H9 (cell line): ENCODE data around the gene ZNF428. TPM values are rescaled to one million over a fixed set of nuclear protein-coding genes. Genes with fewer than 3 reads are reported as not detected.
"Not testable (repeated sequence)": the region's sequence is repeated elsewhere in the genome, so short reads cannot be mapped to it uniquely, and the experiment has no call there.

ENCODE experiments used
- DNase-seq: peaks from one replicate; pipeline ENCODE4 v3.0.0-alpha.2; 2017
- H2AFZ ChIP-seq: one replicate; pipeline ENCODE4 v1.6.1; 2013; ENCODE audit warnings: mild to moderate bottlenecking, low read length, control low read depth, moderate library complexity
- H2AK5ac ChIP-seq: 2 replicates; pipeline ENCODE4 v1.6.1; 2013; ENCODE audit warnings: low read length, control low read depth, mixed read lengths; ENCODE audit not compliant: insufficient read length
- H2BK120ac ChIP-seq: one replicate; pipeline ENCODE4 v1.6.1; 2013; ENCODE audit warnings: low read depth, mild to moderate bottlenecking, low read length, control low read depth, inconsistent platforms; ENCODE audit not compliant: poor library complexity, severe bottlenecking
- H2BK12ac ChIP-seq: 2 replicates; pipeline ENCODE4 v1.6.1; 2013; ENCODE audit warnings: low read length, control low read depth, mixed read lengths, low read depth; ENCODE audit not compliant: insufficient read length
- H2BK15ac ChIP-seq: 2 replicates; pipeline ENCODE4 v1.6.1; 2013; ENCODE audit warnings: low read depth, low read length, control low read depth
- H2BK20ac ChIP-seq: one replicate; pipeline ENCODE4 v1.6.1; 2013; ENCODE audit warnings: low read depth, mild to moderate bottlenecking, low read length, control low read depth, inconsistent platforms; ENCODE audit not compliant: poor library complexity, severe bottlenecking
- H2BK5ac ChIP-seq: 2 replicates; pipeline ENCODE4 v1.6.1; 2013; ENCODE audit warnings: low read length, control low read depth, mixed read lengths; ENCODE audit not compliant: insufficient read length
- H3K14ac ChIP-seq: 2 replicates; pipeline ENCODE4 v1.6.1; 2013; ENCODE audit warnings: low read length, control low read depth; ENCODE audit not compliant: insufficient read depth
- H3K18ac ChIP-seq: 2 replicates; pipeline ENCODE4 v1.6.1; 2013; ENCODE audit warnings: low read depth, mild to moderate bottlenecking, mixed read lengths, low read length, control low read depth; ENCODE audit not compliant: insufficient read length
- H3K23ac ChIP-seq: 2 replicates; pipeline ENCODE4 v1.6.1; 2013; ENCODE audit warnings: low read length, control low read depth, mixed read lengths, low read depth; ENCODE audit not compliant: insufficient read length
- H3K23me2 ChIP-seq: 2 replicates; pipeline ENCODE4 v1.6.1; 2013; ENCODE audit warnings: low read depth, mild to moderate bottlenecking, mixed read lengths, low read length, control low read depth; ENCODE audit not compliant: insufficient read length, poor library complexity, severe bottlenecking
- H3K27ac ChIP-seq: 2 replicates; pipeline ENCODE4 v1.5.1; 2013; ENCODE audit warnings: low read length, control low read depth, mixed read lengths, low read depth; ENCODE audit not compliant: insufficient read length
- H3K27me3 ChIP-seq: 2 replicates; pipeline ENCODE4 v1.6.1; 2013; ENCODE audit warnings: low read length, control low read depth, inconsistent platforms; ENCODE audit not compliant: insufficient read depth
- H3K4ac ChIP-seq: 2 replicates; pipeline ENCODE4 v1.6.1; 2013; ENCODE audit warnings: low read depth, mild to moderate bottlenecking, control low read depth, inconsistent platforms, low read length, moderate library complexity
- H3K4me1 ChIP-seq: 2 replicates; pipeline ENCODE4 v1.6.1; 2013; ENCODE audit warnings: low read length, control low read depth, inconsistent platforms; ENCODE audit not compliant: insufficient read depth
- H3K4me2 ChIP-seq: 2 replicates; pipeline ENCODE4 v1.6.1; 2013; ENCODE audit warnings: low read length, control low read depth, mixed read lengths; ENCODE audit not compliant: insufficient read length, insufficient read depth
- H3K56ac ChIP-seq: 2 replicates; pipeline ENCODE4 v1.6.1; 2013; ENCODE audit warnings: low read depth, mild to moderate bottlenecking, mixed read lengths, low read length, control low read depth; ENCODE audit not compliant: insufficient read length
- H3K79me1 ChIP-seq: 2 replicates; pipeline ENCODE4 v1.6.1; 2013; ENCODE audit warnings: low read depth, mild to moderate bottlenecking, moderate library complexity, low read length, control low read depth, inconsistent platforms; ENCODE audit not compliant: insufficient read depth, poor library complexity, severe bottlenecking
- H3K79me2 ChIP-seq: 2 replicates; pipeline ENCODE4 v1.6.1; 2013; ENCODE audit warnings: low read length, control low read depth, inconsistent platforms; ENCODE audit not compliant: insufficient read depth
- H3K9ac ChIP-seq: 2 replicates; pipeline ENCODE4 v1.6.1; 2013; ENCODE audit warnings: low read length, control low read depth, mixed read lengths; ENCODE audit not compliant: insufficient read length; ENCODE audit errors: extremely low read depth
- H3K9me3 ChIP-seq: one replicate; pipeline ENCODE4 v1.6.1; 2013; ENCODE audit warnings: low read depth, low read length, inconsistent platforms; ENCODE audit not compliant: control insufficient read depth
- H3T11ph ChIP-seq: one replicate; pipeline ENCODE4 v1.6.1; 2013; ENCODE audit warnings: mild to moderate bottlenecking, low read length, control low read depth, inconsistent platforms
- H4K20me1 ChIP-seq: one replicate; pipeline ENCODE4 v1.6.1; 2013; ENCODE audit not compliant: control insufficient read depth, insufficient read length, insufficient read depth
- H4K5ac ChIP-seq: 2 replicates; pipeline ENCODE4 v1.6.1; 2013; ENCODE audit warnings: low read depth, mild to moderate bottlenecking, mixed read lengths, low read length, control low read depth; ENCODE audit not compliant: insufficient read length
- H4K8ac ChIP-seq: replicated peaks from 2 replicates; pipeline ENCODE4 v1.6.1; 2013; ENCODE audit warnings: low read length, control low read depth, mixed read lengths, low read depth; ENCODE audit not compliant: insufficient read length
- H4K91ac ChIP-seq: 2 replicates; pipeline ENCODE4 v1.6.1; 2013; ENCODE audit warnings: low read depth, mild to moderate bottlenecking, moderate library complexity, mixed read lengths, low read length, control low read depth; ENCODE audit not compliant: insufficient read length
- H3K27ac Mint-ChIP-seq, 3 experiments: 2 replicates in 2 of 3; 3 replicates in 1 of 3; pipeline ENCODE4 v1.8.0; 2020 to 2021; ENCODE audit warnings: mixed read lengths in 3 of 3, mild to moderate bottlenecking in 1 of 3, moderate library complexity in 1 of 3
- H3K27me3 Mint-ChIP-seq: 2 replicates; pipeline ENCODE4 v1.8.0; 2021; ENCODE audit warnings: low read depth, mild to moderate bottlenecking, moderate library complexity, mixed read lengths
- H3K36me3 Mint-ChIP-seq, 3 experiments: 2 replicates in 2 of 3; 3 replicates in 1 of 3; pipeline ENCODE4 v1.8.0; 2020 to 2021; ENCODE audit warnings: low read depth in 3 of 3, mixed read lengths in 3 of 3; ENCODE audit not compliant: insufficient read depth in 1 of 3
- H3K4me1 Mint-ChIP-seq, 2 experiments: 2 replicates each; pipeline ENCODE4 v1.8.0; 2020; ENCODE audit warnings: mixed read lengths in 2 of 2
- H3K4me3 Mint-ChIP-seq, 2 experiments: 2 replicates in 1 of 2; 3 replicates in 1 of 2; pipeline ENCODE4 v1.8.0; 2020 to 2021; ENCODE audit warnings: mild to moderate bottlenecking in 2 of 2, mixed read lengths in 2 of 2, moderate library complexity in 1 of 2
- H3K9me3 Mint-ChIP-seq, 2 experiments: 2 replicates in 1 of 2; 3 replicates in 1 of 2; pipeline ENCODE4 v1.8.0; 2020; ENCODE audit warnings: mild to moderate bottlenecking in 2 of 2, mixed read lengths in 2 of 2, moderate library complexity in 1 of 2
- CTCF ChIP-seq: fragments of 200-600 bp; sonication (generic); conservative IDR thresholded peaks from 3 replicates; pipeline ENCODE4 v1.8.0; 2021; ENCODE audit warnings: antibody characterized with exemption, mild to moderate bottlenecking
- WGBS: extraction: QIAGEN DNeasy Blood & Tissue Kit; methylation state at CpG from one replicate; pipeline ENCODE4 v1.1.7; 2013; ENCODE audit warnings: missing lambda C conversion rate, low lambda C conversion rate, mixed read lengths; ENCODE audit not compliant: insufficient read length; ENCODE audit errors: extremely low coverage; 5-methylcytosine and 5-hydroxymethylcytosine counted together
- total RNA-seq: library from RNA; stranded (reverse); gene quantifications from 2 replicates; pipeline ENCODE4 v1.2.1, GENCODE V29; 2021

The ZNF428 gene
- total RNA-seq, 1 experiment from 2014 or later: 30.3 TPM

- no peaks in the 10 kb centered on the region for H3K23me2 ChIP-seq
- H2BK5ac ChIP-seq: no peak overlapping the region
- H3K4me1 Mint-ChIP-seq: peaks cover 6% of the 10 kb centered on the region in 2 experiments
- no peak overlapping the region for H3K4me3 Mint-ChIP-seq
- no peak overlapping the region for H2BK120ac ChIP-seq
- no peak overlapping the region for H3K4me2 ChIP-seq
- no peak overlapping the region for H3T11ph ChIP-seq
- no peak overlapping the region for H3K9ac ChIP-seq
- H2BK20ac ChIP-seq: no peak overlapping the region
- H3K56ac ChIP-seq: no peak overlapping the region
- H4K8ac ChIP-seq: no peak overlapping the region
- no CpG with 5 or more reads among the region's 7 CpGs for WGBS
- no peak overlapping the region for H3K18ac ChIP-seq
- no peaks in the 10 kb centered on the region for H3K79me2 ChIP-seq
- H3K23ac ChIP-seq: no peak overlapping the region
- no peaks in the 10 kb centered on the region for H3K27me3 Mint-ChIP-seq
- no peaks in the 10 kb centered on the region for H3K9me3 ChIP-seq
- H2AFZ ChIP-seq: no peak overlapping the region
- H3K27me3 ChIP-seq: no peaks in the 10 kb centered on the region
- TF ChIP-seq CTCF: no peak
- H2AK5ac ChIP-seq: no peak overlapping the region
- no peak overlapping the region for H2BK15ac ChIP-seq
- H3K9me3 Mint-ChIP-seq: no peaks in the 10 kb centered on the region
- no peak overlapping the region for H3K27ac ChIP-seq
- no peak overlapping the region for H3K27ac Mint-ChIP-seq
- H3K36me3 Mint-ChIP-seq: peaks cover 8 to 23% (median 19%) of the 10 kb centered on the region in 3 experiments; a peak in 6 of 7 replicates
- no peak for DNase-seq
- no peaks in the 10 kb centered on the region for H3K4me1 ChIP-seq
- H4K91ac ChIP-seq: no peak overlapping the region
- no peak overlapping the region for H3K14ac ChIP-seq
- no peaks in the 10 kb centered on the region for H3K79me1 ChIP-seq
- H3K4ac ChIP-seq: no peak overlapping the region
- H4K5ac ChIP-seq: no peak overlapping the region
- H4K20me1 ChIP-seq: no peaks in the 10 kb centered on the region
- no peak overlapping the region for H2BK12ac ChIP-seq
Observed at GRCh38 chr19:43605875-43606568, 13.4 kb downstream of the ZNF428 start.

- H3K4me1 ChIP-seq, H3K18ac ChIP-seq, H3K27me3 ChIP-seq, H3K4ac ChIP-seq, H3K9me3 ChIP-seq, H3K4me2 ChIP-seq, H2BK20ac ChIP-seq, H3K79me2 ChIP-seq, H3K79me1 ChIP-seq, H3K9ac ChIP-seq, H4K91ac ChIP-seq, H3K27ac ChIP-seq, H4K20me1 ChIP-seq, H3K23ac ChIP-seq, H2BK15ac ChIP-seq, H3K9me3 Mint-ChIP-seq, H3T11ph ChIP-seq, H3K4me3 Mint-ChIP-seq, H2AK5ac ChIP-seq, H3K14ac ChIP-seq, H2BK12ac ChIP-seq, H2AFZ ChIP-seq, H2BK5ac ChIP-seq, H4K8ac ChIP-seq, H3K27ac Mint-ChIP-seq, H3K56ac ChIP-seq, H2BK120ac ChIP-seq, DNase-seq, H3K27me3 Mint-ChIP-seq, H4K5ac ChIP-seq: not testable (repeated sequence)
- WGBS: no CpG with 5 or more reads among the region's 5 CpGs
- peaks cover 15 to 19% of the 10 kb centered on the region in 2 experiments for H3K4me1 Mint-ChIP-seq
- H3K36me3 Mint-ChIP-seq: peaks cover 0 to 27% (median 16%) of the 10 kb centered on the region in 3 experiments; a peak in 6 of 7 replicates
- peaks cover 12% of the 10 kb centered on the region for H3K23me2 ChIP-seq
Observed at GRCh38 chr19:43600326-43600725, 19.1 kb downstream of the ZNF428 start.
